Nephron progenitor cell (in vitro differentiated cells): Measurements from ENCODE around the gene CNIH4.

ENCODE experiments used
- DNase-seq: peaks from one replicate; pipeline ENCODE4 v3.0.0; 2021
- H3K27ac Mint-ChIP-seq: 2 replicates; pipeline ENCODE4 v1.8.0; 2021; ENCODE audit warnings: mild to moderate bottlenecking, moderate library complexity, mixed read lengths
- H3K27me3 Mint-ChIP-seq: 2 replicates; pipeline ENCODE4 v1.8.0; 2021; ENCODE audit warnings: mild to moderate bottlenecking, low read depth, mixed read lengths; ENCODE audit not compliant: poor library complexity
- H3K36me3 Mint-ChIP-seq: 2 replicates; pipeline ENCODE4 v1.8.0; 2021; ENCODE audit warnings: low read depth, mixed read lengths
- H3K4me1 Mint-ChIP-seq: 2 replicates; pipeline ENCODE4 v1.8.0; 2021; ENCODE audit warnings: mixed read lengths
- H3K4me3 Mint-ChIP-seq: 2 replicates; pipeline ENCODE4 v1.8.0; 2021; ENCODE audit warnings: mild to moderate bottlenecking, moderate library complexity, mixed read lengths
- H3K9me3 Mint-ChIP-seq: 2 replicates; pipeline ENCODE4 v1.8.0; 2021; ENCODE audit warnings: mild to moderate bottlenecking, moderate library complexity, mixed read lengths
- TF ChIP-seq, protein P1 (sequence below): fragments of 200-600 bp; sonication (generic); IDR thresholded peaks from 2 replicates; pipeline ENCODE4 v1.5.0; 2021; ENCODE audit warnings: antibody characterized with exemption

The CNIH4 gene

DNA sequence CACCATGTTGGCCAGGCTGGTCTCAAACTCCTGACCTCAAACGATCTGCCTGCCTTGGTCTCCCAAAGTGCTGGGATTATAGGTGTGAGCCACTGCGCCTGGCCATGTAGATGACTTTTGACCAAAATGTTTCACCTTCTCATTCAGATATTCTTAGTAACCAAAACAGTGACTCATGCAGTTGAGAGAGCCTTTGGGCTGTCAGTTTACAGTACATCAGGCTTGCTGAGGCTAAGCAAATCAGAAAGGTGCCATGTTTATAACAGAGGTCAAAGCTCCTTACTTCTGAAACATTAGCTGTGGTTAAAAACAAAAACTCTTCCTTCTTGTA, 21.0 kb downstream of the CNIH4 start:
- no peaks in the 10 kb centered on the region for H3K4me1 Mint-ChIP-seq
- H3K9me3 Mint-ChIP-seq, result no peaks in the 10 kb centered on the region
- no peaks in the 10 kb centered on the region for H3K27me3 Mint-ChIP-seq
- H3K27ac Mint-ChIP-seq, result peak overlapping the region; percentile 25
- peaks cover 75% of the 10 kb centered on the region for H3K36me3 Mint-ChIP-seq
- H3K4me3 Mint-ChIP-seq, result no peak overlapping the region
- DNase-seq, result no peak
- TF ChIP-seq, protein P1, sequence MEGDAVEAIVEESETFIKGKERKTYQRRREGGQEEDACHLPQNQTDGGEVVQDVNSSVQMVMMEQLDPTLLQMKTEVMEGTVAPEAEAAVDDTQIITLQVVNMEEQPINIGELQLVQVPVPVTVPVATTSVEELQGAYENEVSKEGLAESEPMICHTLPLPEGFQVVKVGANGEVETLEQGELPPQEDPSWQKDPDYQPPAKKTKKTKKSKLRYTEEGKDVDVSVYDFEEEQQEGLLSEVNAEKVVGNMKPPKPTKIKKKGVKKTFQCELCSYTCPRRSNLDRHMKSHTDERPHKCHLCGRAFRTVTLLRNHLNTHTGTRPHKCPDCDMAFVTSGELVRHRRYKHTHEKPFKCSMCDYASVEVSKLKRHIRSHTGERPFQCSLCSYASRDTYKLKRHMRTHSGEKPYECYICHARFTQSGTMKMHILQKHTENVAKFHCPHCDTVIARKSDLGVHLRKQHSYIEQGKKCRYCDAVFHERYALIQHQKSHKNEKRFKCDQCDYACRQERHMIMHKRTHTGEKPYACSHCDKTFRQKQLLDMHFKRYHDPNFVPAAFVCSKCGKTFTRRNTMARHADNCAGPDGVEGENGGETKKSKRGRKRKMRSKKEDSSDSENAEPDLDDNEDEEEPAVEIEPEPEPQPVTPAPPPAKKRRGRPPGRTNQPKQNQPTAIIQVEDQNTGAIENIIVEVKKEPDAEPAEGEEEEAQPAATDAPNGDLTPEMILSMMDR, result no peak

DNA sequence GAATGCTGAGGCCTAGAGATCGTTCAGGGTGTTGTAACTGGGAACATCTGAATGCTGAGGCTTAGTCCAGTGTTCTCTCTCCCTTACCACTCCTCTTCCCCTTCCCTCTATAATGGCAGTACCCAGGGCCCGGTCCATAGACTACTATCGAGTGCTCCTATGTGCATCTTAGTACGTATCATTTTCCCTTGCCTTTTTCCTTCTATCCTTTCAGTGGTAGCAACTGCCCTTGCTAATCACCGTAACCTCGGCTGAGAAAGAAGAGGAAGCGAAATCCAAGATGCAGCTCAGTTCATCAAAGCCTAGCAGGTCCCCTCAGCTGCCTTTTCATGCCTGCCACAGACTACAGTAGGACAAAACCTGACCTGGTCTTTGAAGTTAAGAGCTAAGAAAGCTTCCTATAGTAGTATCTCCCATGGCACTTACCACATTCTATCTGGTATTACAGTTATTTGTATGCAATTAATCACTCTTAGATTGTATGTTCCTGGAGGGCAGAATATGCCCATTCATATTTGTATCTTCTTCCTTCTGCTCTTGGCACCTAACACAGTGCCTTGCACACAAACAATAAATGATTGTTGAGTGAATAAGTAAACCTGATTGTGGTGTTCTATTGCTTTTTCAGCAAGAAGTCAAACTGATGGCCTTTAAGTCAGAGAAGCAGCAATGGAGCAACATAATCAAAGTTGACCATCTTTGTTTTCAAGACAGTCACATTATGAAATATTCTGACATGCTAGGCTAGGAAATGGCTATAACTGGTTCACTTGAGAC, 22.4 kb downstream of the CNIH4 start:
- Mint-ChIP-seq H3K4me3 (no peak overlapping the region), H3K9me3 (no peaks in the 10 kb centered on the region), H3K4me1 (no peaks in the 10 kb centered on the region), H3K27ac (peak overlapping the region; percentile 95), H3K36me3 (peaks cover 61% of the 10 kb centered on the region), H3K27me3 (no peaks in the 10 kb centered on the region)
- TF ChIP-seq, protein P1, result no peak
- no peak for DNase-seq

DNA sequence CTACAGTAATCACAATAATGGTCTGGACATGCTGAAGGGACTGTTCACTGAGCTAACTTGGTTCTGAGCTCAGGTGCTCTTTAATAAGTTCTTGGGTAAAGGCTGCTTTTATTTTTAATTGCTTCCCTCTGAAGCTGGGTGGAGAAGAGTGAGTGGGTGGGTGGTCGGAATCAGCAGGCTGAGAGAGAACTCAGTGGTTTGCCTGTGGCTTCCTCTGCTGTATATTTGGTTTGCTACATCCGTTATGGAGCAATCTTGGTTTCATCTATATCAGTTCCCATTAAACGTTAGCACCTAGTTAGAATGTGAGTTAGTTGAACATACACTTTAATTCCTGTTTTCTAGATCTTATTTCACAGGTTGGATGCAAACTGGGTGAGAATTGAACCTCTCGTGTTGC, 23.3 kb downstream of the CNIH4 start:
- H3K27ac Mint-ChIP-seq, result peak overlapping the region; percentile 75
- TF ChIP-seq, protein P1, result no peak
- no peaks in the 10 kb centered on the region for H3K9me3 Mint-ChIP-seq
- DNase-seq, result no peak
- H3K36me3 Mint-ChIP-seq, result peaks cover 57% of the 10 kb centered on the region
- no peaks in the 10 kb centered on the region for H3K4me1 Mint-ChIP-seq
- no peaks in the 10 kb centered on the region for H3K27me3 Mint-ChIP-seq
- no peak overlapping the region for H3K4me3 Mint-ChIP-seq

GRCh38 chr1:224381880-224382548, 25.3 kb downstream of the CNIH4 start:
- peaks cover 54% of the 10 kb centered on the region for H3K36me3 Mint-ChIP-seq
- no peaks in the 10 kb centered on the region for H3K4me1 Mint-ChIP-seq
- no peaks in the 10 kb centered on the region for H3K27me3 Mint-ChIP-seq
- no peak for DNase-seq
- TF ChIP-seq, protein P1, result no peak
- no peak overlapping the region for H3K4me3 Mint-ChIP-seq
- H3K9me3 Mint-ChIP-seq, result no peaks in the 10 kb centered on the region
- no peak overlapping the region for H3K27ac Mint-ChIP-seq

- Mint-ChIP-seq H3K36me3 (peaks cover 50% of the 10 kb centered on the region), H3K27me3 (no peaks in the 10 kb centered on the region), H3K4me3 (no peak overlapping the region), H3K9me3 (no peaks in the 10 kb centered on the region), H3K4me1 (no peaks in the 10 kb centered on the region), H3K27ac (no peak overlapping the region)
- DNase-seq, result no peak
- TF ChIP-seq, protein P1, result no peak
Observed at GRCh38 chr1:224383218-224383617, 26.5 kb downstream of the CNIH4 start.
